Measurements from ENCODE around the gene TCEA3. TPM values are rescaled to one million over a fixed set of nuclear protein-coding genes. Genes with fewer than 3 reads are reported as not detected.

Gene TCEA3
- total RNA-seq, 1 donor from 2014 or later, result 8.8 TPM

GRCh38 chr1:23421343-23421742 is 3.2 kb downstream of the TCEA3 start:
- peaks cover 21% of the 10 kb centered on the region for H3K27me3 Mint-ChIP-seq
- peaks cover 6% of the 10 kb centered on the region for H3K36me3 Mint-ChIP-seq
- TF ChIP-seq, protein P1, sequence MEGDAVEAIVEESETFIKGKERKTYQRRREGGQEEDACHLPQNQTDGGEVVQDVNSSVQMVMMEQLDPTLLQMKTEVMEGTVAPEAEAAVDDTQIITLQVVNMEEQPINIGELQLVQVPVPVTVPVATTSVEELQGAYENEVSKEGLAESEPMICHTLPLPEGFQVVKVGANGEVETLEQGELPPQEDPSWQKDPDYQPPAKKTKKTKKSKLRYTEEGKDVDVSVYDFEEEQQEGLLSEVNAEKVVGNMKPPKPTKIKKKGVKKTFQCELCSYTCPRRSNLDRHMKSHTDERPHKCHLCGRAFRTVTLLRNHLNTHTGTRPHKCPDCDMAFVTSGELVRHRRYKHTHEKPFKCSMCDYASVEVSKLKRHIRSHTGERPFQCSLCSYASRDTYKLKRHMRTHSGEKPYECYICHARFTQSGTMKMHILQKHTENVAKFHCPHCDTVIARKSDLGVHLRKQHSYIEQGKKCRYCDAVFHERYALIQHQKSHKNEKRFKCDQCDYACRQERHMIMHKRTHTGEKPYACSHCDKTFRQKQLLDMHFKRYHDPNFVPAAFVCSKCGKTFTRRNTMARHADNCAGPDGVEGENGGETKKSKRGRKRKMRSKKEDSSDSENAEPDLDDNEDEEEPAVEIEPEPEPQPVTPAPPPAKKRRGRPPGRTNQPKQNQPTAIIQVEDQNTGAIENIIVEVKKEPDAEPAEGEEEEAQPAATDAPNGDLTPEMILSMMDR (conservative IDR thresholded peaks at IDR 0.05), result no peak
- no peak overlapping the region for H3K4me3 Mint-ChIP-seq
- DNase-seq (ENCODE audit: extremely low spot score, unreplicated experiment), result no peak
- H3K27ac Mint-ChIP-seq, result no peak overlapping the region
- H3K9me3 Mint-ChIP-seq, result no peaks in the 10 kb centered on the region
- H3K4me1 Mint-ChIP-seq (ENCODE audit: unreplicated experiment), result peaks cover 19% of the 10 kb centered on the region

GRCh38 chr1:23420778-23421177 is 3.8 kb downstream of the TCEA3 start:
- Mint-ChIP-seq H3K9me3 (no peaks in the 10 kb centered on the region), H3K4me1 (ENCODE audit: unreplicated experiment) (peaks cover 16% of the 10 kb centered on the region), H3K36me3 (peaks cover under 1% of the 10 kb centered on the region), H3K4me3 (no peak overlapping the region), H3K27me3 (peaks cover 16% of the 10 kb centered on the region), H3K27ac (no peak overlapping the region)
- no peak for DNase-seq (ENCODE audit: extremely low spot score, unreplicated experiment)
- TF ChIP-seq, protein P1 (conservative IDR thresholded peaks at IDR 0.05), result no peak

- Mint-ChIP-seq H3K36me3 (no peaks in the 10 kb centered on the region), H3K27me3 (peaks cover 12% of the 10 kb centered on the region), H3K9me3 (no peaks in the 10 kb centered on the region), H3K27ac (no peak overlapping the region), H3K4me3 (no peak overlapping the region), H3K4me1 (ENCODE audit: unreplicated experiment) (peaks cover 11% of the 10 kb centered on the region)
- TF ChIP-seq, protein P1 (conservative IDR thresholded peaks at IDR 0.05), result no peak
- DNase-seq (ENCODE audit: extremely low spot score, unreplicated experiment), result no peak
These were observed 5.4 kb downstream of the TCEA3 start for GRCh38 chr1:23419180-23419579.

DNA sequence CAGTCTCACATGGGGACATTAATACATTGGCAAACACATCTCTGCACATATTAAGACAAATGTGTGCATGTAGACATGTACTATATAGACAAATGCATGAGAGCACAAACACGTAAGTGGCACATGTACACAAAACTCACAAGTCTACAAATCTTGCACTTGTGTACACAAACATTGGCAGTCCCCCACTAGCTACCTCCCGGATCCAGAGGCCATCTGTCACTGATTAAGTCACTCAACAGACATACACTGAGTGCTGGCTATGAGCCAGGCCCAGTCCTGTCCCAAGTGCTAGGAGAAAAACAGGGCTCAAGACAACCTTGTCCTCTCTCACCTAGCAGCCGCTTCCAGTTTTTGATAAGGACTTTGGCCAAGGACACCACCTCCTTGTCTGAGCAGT is 7.0 kb downstream of the TCEA3 start:
- Mint-ChIP-seq H3K27me3 (peaks cover 5% of the 10 kb centered on the region), H3K36me3 (no peaks in the 10 kb centered on the region), H3K9me3 (no peaks in the 10 kb centered on the region), H3K4me1 (ENCODE audit: unreplicated experiment) (peaks cover 4% of the 10 kb centered on the region), H3K27ac (no peak overlapping the region), H3K4me3 (no peak overlapping the region)
- TF ChIP-seq, protein P1 (conservative IDR thresholded peaks at IDR 0.05), result no peak
- no peak for DNase-seq (ENCODE audit: extremely low spot score, unreplicated experiment)

- no peak for DNase-seq (ENCODE audit: extremely low spot score, unreplicated experiment)
- Mint-ChIP-seq H3K4me3 (no peak overlapping the region), H3K27ac (no peak overlapping the region), H3K27me3 (peaks cover under 1% of the 10 kb centered on the region), H3K36me3 (no peaks in the 10 kb centered on the region), H3K4me1 (ENCODE audit: unreplicated experiment) (peaks cover 4% of the 10 kb centered on the region), H3K9me3 (no peaks in the 10 kb centered on the region)
- TF ChIP-seq, protein P1 (conservative IDR thresholded peaks at IDR 0.05), result no peak
These were observed 7.6 kb downstream of the TCEA3 start for GRCh38 chr1:23416964-23417363.

DNA sequence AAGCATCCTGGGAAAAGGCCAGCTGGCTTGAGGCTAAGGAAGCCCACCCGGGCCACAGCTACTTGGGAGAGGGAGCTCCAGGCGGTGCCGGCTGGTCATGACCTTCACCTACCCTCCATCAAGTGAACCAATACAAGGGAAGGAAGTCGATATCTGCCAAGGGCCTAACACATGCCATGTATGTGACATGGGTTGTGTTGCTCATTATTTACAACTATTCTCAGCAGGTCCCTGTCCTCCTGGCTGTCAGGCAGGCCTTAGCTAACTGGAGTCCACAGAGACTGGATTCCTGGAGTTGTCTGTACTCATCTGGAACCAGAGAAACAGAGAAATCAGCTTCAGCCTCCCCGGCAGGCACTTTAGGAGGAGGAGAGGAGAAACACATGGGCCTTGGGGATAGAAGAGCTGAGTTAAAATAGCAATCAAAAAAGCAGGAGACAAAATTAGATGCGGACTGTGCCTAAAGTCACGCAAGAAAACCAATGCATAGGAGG is 15.7 kb downstream of the TCEA3 start:
- H3K36me3 Mint-ChIP-seq, result no peaks in the 10 kb centered on the region
- TF ChIP-seq, protein P1 (conservative IDR thresholded peaks at IDR 0.05), result no peak
- H3K27me3 Mint-ChIP-seq, result no peaks in the 10 kb centered on the region
- no peak overlapping the region for H3K27ac Mint-ChIP-seq
- DNase-seq (ENCODE audit: extremely low spot score, unreplicated experiment), result no peak
- H3K4me3 Mint-ChIP-seq, result no peak overlapping the region
- no peaks in the 10 kb centered on the region for H3K9me3 Mint-ChIP-seq
- peaks cover 19% of the 10 kb centered on the region for H3K4me1 Mint-ChIP-seq (ENCODE audit: unreplicated experiment)
